ENCODE results near the gene HUWE1. TPM values are rescaled to one million over a fixed set of nuclear protein-coding genes. Genes with fewer than 3 reads are reported as not detected.
"Not testable (repeated sequence)": the region's sequence is repeated elsewhere in the genome, so short reads cannot be mapped to it uniquely, and the experiment has no call there.

Gene HUWE1
- total RNA-seq, result 60.4 and 223 TPM in 2 replicates

- DNase-seq (ENCODE audit: low read depth), result peak; percentile 43
Observed at GRCh38 chrX:53686151-53686885, at the start of gene HUWE1. HUWE1 (minus strand) TSS chrX:53686719; CDS start chrX:53654107, 32,612 bp downstream.

- DNase-seq (ENCODE audit: low read depth), result no peak
Observed at GRCh38 chrX:53732797-53733196, 46.3 kb upstream of the HUWE1 start.

GRCh38 chrX:53729751-53730150 lies 43.2 kb upstream of the HUWE1 start:
- DNase-seq (ENCODE audit: low read depth), result no peak

GRCh38 chrX:53728506-53728905 lies 42.0 kb upstream of the HUWE1 start:
- no peak for DNase-seq (ENCODE audit: low read depth)

- no peak for DNase-seq (ENCODE audit: low read depth)
Observed at GRCh38 chrX:53724872-53725271, 38.4 kb upstream of the HUWE1 start.

- DNase-seq (ENCODE audit: low read depth), result no peak
Observed at GRCh38 chrX:53723381-53723780, 36.9 kb upstream of the HUWE1 start.

- DNase-seq (ENCODE audit: low read depth), result not testable (repeated sequence)
Observed at GRCh38 chrX:53721610-53722009, 35.1 kb upstream of the HUWE1 start.

- not testable (repeated sequence) for DNase-seq (ENCODE audit: low read depth)
Observed at GRCh38 chrX:53719666-53720065, 33.1 kb upstream of the HUWE1 start.

GRCh38 chrX:53718073-53718472 lies 31.6 kb upstream of the HUWE1 start:
- no peak for DNase-seq (ENCODE audit: low read depth)

- no peak for DNase-seq (ENCODE audit: low read depth)
Observed at GRCh38 chrX:53717205-53717604, 30.7 kb upstream of the HUWE1 start.

- DNase-seq (ENCODE audit: low read depth), result peak; percentile 32
Observed at GRCh38 chrX:53716328-53717088, 30.0 kb upstream of the HUWE1 start.

GRCh38 chrX:53715346-53715924 lies 28.9 kb upstream of the HUWE1 start:
- no peak for DNase-seq (ENCODE audit: low read depth)

GRCh38 chrX:53714580-53715345 lies 28.2 kb upstream of the HUWE1 start:
- DNase-seq (ENCODE audit: low read depth), result peak; percentile 25

- DNase-seq (ENCODE audit: low read depth), result no peak
Observed at GRCh38 chrX:53713987-53714579, 27.6 kb upstream of the HUWE1 start.

- DNase-seq (ENCODE audit: low read depth), result peak; percentile 15
Observed at GRCh38 chrX:53711436-53711835, 24.9 kb upstream of the HUWE1 start.

- DNase-seq (ENCODE audit: low read depth), result no peak
Observed at GRCh38 chrX:53704854-53705253, 18.3 kb upstream of the HUWE1 start.

- DNase-seq (ENCODE audit: low read depth), result no peak
Observed at GRCh38 chrX:53704294-53704693, 17.8 kb upstream of the HUWE1 start.

GRCh38 chrX:53695946-53696549 lies 9.5 kb upstream of the HUWE1 start:
- DNase-seq (ENCODE audit: low read depth), result no peak

GRCh38 chrX:53694642-53695041 lies 8.1 kb upstream of the HUWE1 start:
- no peak for DNase-seq (ENCODE audit: low read depth)

- no peak for DNase-seq (ENCODE audit: low read depth)
Observed at GRCh38 chrX:53688300-53688699, 1.8 kb upstream of the HUWE1 start.

GRCh38 chrX:53685711-53686110 lies 808 bp downstream of the HUWE1 start:
- DNase-seq (ENCODE audit: low read depth), result no peak
